ENCODE data around the gene AP4S1.
"Not testable (repeated sequence)": the region's sequence is repeated elsewhere in the genome, so short reads cannot be mapped to it uniquely, and the experiment has no call there.

Gene AP4S1

GRCh38 chr14:31036552-31036951 is 11.1 kb downstream of the AP4S1 start:
- Histone ChIP-seq H3K9me3 (ENCODE audit: control insufficient read depth, low read length) (no peaks in the 10 kb centered on the region), H3K27me3 (ENCODE audit: control insufficient read depth, insufficient read depth, low read length) (no peaks in the 10 kb centered on the region), H3K4me2 (ENCODE audit: low read length) (no peak overlapping the region), H3K9ac (no peak overlapping the region), H2AFZ (no peak overlapping the region), H3K4me3 (ENCODE audit: low read depth, low read length) (no peak overlapping the region), H3K4me1 (no peaks in the 10 kb centered on the region), H3K79me2 (peaks cover 11% of the 10 kb centered on the region), H3K27ac (no peak overlapping the region), H3K36me3 (ENCODE audit: control insufficient read depth, insufficient read depth, low read length) (no peaks in the 10 kb centered on the region)
- no peak for TF ChIP-seq CTCF (IDR thresholded peaks at IDR 0.05)

- H3K79me2 ChIP-seq = peaks cover 3% of the 10 kb centered on the region
- no peaks in the 10 kb centered on the region for H3K36me3 ChIP-seq (ENCODE audit: control insufficient read depth, insufficient read depth, low read length)
- TF ChIP-seq CTCF (IDR thresholded peaks at IDR 0.05) = no peak
- H3K9me3 ChIP-seq (ENCODE audit: control insufficient read depth, low read length) = no peaks in the 10 kb centered on the region
- no peak overlapping the region for H2AFZ ChIP-seq
- no peak overlapping the region for H3K27ac ChIP-seq
- no peak overlapping the region for H3K9ac ChIP-seq
- H3K4me3 ChIP-seq (ENCODE audit: low read depth, low read length) = no peak overlapping the region
- no peaks in the 10 kb centered on the region for H3K4me1 ChIP-seq
- no peak overlapping the region for H3K4me2 ChIP-seq (ENCODE audit: low read length)
- H3K27me3 ChIP-seq (ENCODE audit: control insufficient read depth, insufficient read depth, low read length) = no peaks in the 10 kb centered on the region
These were observed 12.3 kb downstream of the AP4S1 start for GRCh38 chr14:31037709-31038221.

- Histone ChIP-seq H3K79me2 (peaks cover 3% of the 10 kb centered on the region), H3K27ac (no peak overlapping the region), H3K27me3 (ENCODE audit: control insufficient read depth, insufficient read depth, low read length) (no peaks in the 10 kb centered on the region), H3K9me3 (ENCODE audit: control insufficient read depth, low read length) (no peaks in the 10 kb centered on the region), H2AFZ (no peak overlapping the region), H3K4me3 (ENCODE audit: low read depth, low read length) (no peak overlapping the region), H3K4me1 (no peaks in the 10 kb centered on the region), H3K4me2 (ENCODE audit: low read length) (no peak overlapping the region), H3K9ac (no peak overlapping the region), H3K36me3 (ENCODE audit: control insufficient read depth, insufficient read depth, low read length) (no peaks in the 10 kb centered on the region)
- no peak for TF ChIP-seq CTCF (IDR thresholded peaks at IDR 0.05)
These were observed 13.2 kb downstream of the AP4S1 start for GRCh38 chr14:31038521-31039166.

- Histone ChIP-seq H3K4me2 (ENCODE audit: low read length) (no peak overlapping the region), H3K4me3 (ENCODE audit: low read depth, low read length) (no peak overlapping the region), H3K27ac (no peak overlapping the region), H3K9ac (no peak overlapping the region), H3K79me2 (peaks cover 11% of the 10 kb centered on the region), H3K9me3 (ENCODE audit: control insufficient read depth, low read length) (no peaks in the 10 kb centered on the region), H3K27me3 (ENCODE audit: control insufficient read depth, insufficient read depth, low read length) (no peaks in the 10 kb centered on the region), H2AFZ (no peak overlapping the region), H3K4me1 (no peaks in the 10 kb centered on the region), H3K36me3 (ENCODE audit: control insufficient read depth, insufficient read depth, low read length) (no peaks in the 10 kb centered on the region)
- no peak for TF ChIP-seq CTCF (IDR thresholded peaks at IDR 0.05)
These were observed 16.9 kb downstream of the AP4S1 start for GRCh38 chr14:31042300-31042699.

GRCh38 chr14:31042893-31043292 is 17.4 kb downstream of the AP4S1 start:
- H3K4me2 ChIP-seq (ENCODE audit: low read length); H3K9ac ChIP-seq; H3K4me3 ChIP-seq (ENCODE audit: low read depth, low read length); H3K27me3 ChIP-seq (ENCODE audit: control insufficient read depth, insufficient read depth, low read length); H2AFZ ChIP-seq; H3K4me1 ChIP-seq; H3K36me3 ChIP-seq (ENCODE audit: control insufficient read depth, insufficient read depth, low read length); H3K27ac ChIP-seq; H3K9me3 ChIP-seq (ENCODE audit: control insufficient read depth, low read length): not testable (repeated sequence)
- H3K79me2 ChIP-seq = peaks cover 15% of the 10 kb centered on the region
